ENCODE measurements around the gene TSEN15. TPM values are rescaled to one million over a fixed set of nuclear protein-coding genes. Genes with fewer than 3 reads are reported as not detected.
A peak's percentile ranks its signal among the peaks of the same experiment; 100 is the strongest.
"Not testable (repeated sequence)": the region's sequence is repeated elsewhere in the genome, so short reads cannot be mapped to it uniquely, and the experiment has no call there.

Gene TSEN15
- total RNA-seq, 1 donor from 2014 or later, result 50.2 TPM

- no peak for DNase-seq (ENCODE audit: low spot score)
- H3K9me3 Mint-ChIP-seq, result no peaks in the 10 kb centered on the region
- H3K27ac Mint-ChIP-seq, result no peak overlapping the region
- no peak overlapping the region for H3K4me3 Mint-ChIP-seq
- peaks cover 76% of the 10 kb centered on the region for H3K27me3 Mint-ChIP-seq (ENCODE audit: insufficient read depth)
- peaks cover 5% of the 10 kb centered on the region for H3K36me3 Mint-ChIP-seq (ENCODE audit: low read depth)
- H3K4me1 Mint-ChIP-seq (ENCODE audit: low read depth), result peaks cover 26% of the 10 kb centered on the region
- intact Hi-C loops (cut with micrococcal nuclease), result no loop called here
Measured at GRCh38 chr1:184034761-184035379, 16.7 kb upstream of the TSEN15 start.

- peaks cover 5% of the 10 kb centered on the region for H3K36me3 Mint-ChIP-seq (ENCODE audit: low read depth)
- peaks cover 26% of the 10 kb centered on the region for H3K4me1 Mint-ChIP-seq (ENCODE audit: low read depth)
- DNase-seq (ENCODE audit: low spot score), result no peak
- no peaks in the 10 kb centered on the region for H3K9me3 Mint-ChIP-seq
- no peak overlapping the region for H3K27ac Mint-ChIP-seq
- peaks cover 75% of the 10 kb centered on the region for H3K27me3 Mint-ChIP-seq (ENCODE audit: insufficient read depth)
- H3K4me3 Mint-ChIP-seq, result peak overlapping the region; percentile 69
- intact Hi-C loops (cut with micrococcal nuclease), result no loop called here
Measured at GRCh38 chr1:184035719-184036516, 15.6 kb upstream of the TSEN15 start.

- Mint-ChIP-seq H3K27me3 (ENCODE audit: insufficient read depth) (peaks cover 74% of the 10 kb centered on the region), H3K27ac (no peak overlapping the region), H3K36me3 (ENCODE audit: low read depth) (peaks cover 5% of the 10 kb centered on the region), H3K9me3 (no peaks in the 10 kb centered on the region), H3K4me3 (peak overlapping the region; percentile 69), H3K4me1 (ENCODE audit: low read depth) (peaks cover 26% of the 10 kb centered on the region)
- no peak for DNase-seq (ENCODE audit: low spot score)
- intact Hi-C loops (cut with micrococcal nuclease), result no loop called here
Measured at GRCh38 chr1:184036517-184036949, 15.0 kb upstream of the TSEN15 start.

GRCh38 chr1:184037849-184038591, 13.5 kb upstream of the TSEN15 start:
- Mint-ChIP-seq H3K9me3 (no peaks in the 10 kb centered on the region), H3K36me3 (ENCODE audit: low read depth) (peaks cover 5% of the 10 kb centered on the region), H3K4me3 (peak overlapping the region; percentile 68), H3K4me1 (ENCODE audit: low read depth) (peaks cover 26% of the 10 kb centered on the region), H3K27me3 (ENCODE audit: insufficient read depth) (peaks cover 65% of the 10 kb centered on the region), H3K27ac (peak overlapping the region; percentile 42)
- intact Hi-C loops (cut with micrococcal nuclease), result loop anchor here (1.0 kb wide), 2 partner anchors 13 to 82 kb away; partner anchors contain the start of gene TSEN15
- no peak for DNase-seq (ENCODE audit: low spot score)

- Mint-ChIP-seq H3K9me3 (no peaks in the 10 kb centered on the region), H3K4me3 (peak overlapping the region; percentile 27), H3K27ac (no peak overlapping the region), H3K4me1 (ENCODE audit: low read depth) (peaks cover 21% of the 10 kb centered on the region), H3K36me3 (ENCODE audit: low read depth) (peaks cover 5% of the 10 kb centered on the region), H3K27me3 (ENCODE audit: insufficient read depth) (peaks cover 61% of the 10 kb centered on the region)
- DNase-seq (ENCODE audit: low spot score), result no peak
- intact Hi-C loops (cut with micrococcal nuclease), result no loop called here
Measured at GRCh38 chr1:184039126-184039525, 12.4 kb upstream of the TSEN15 start.

GRCh38 chr1:184041731-184042130, 9.8 kb upstream of the TSEN15 start:
- Mint-ChIP-seq H3K27me3 (ENCODE audit: insufficient read depth) (peaks cover 46% of the 10 kb centered on the region), H3K4me1 (ENCODE audit: low read depth) (peaks cover 7% of the 10 kb centered on the region), H3K27ac (no peak overlapping the region), H3K4me3 (no peak overlapping the region), H3K9me3 (no peaks in the 10 kb centered on the region), H3K36me3 (ENCODE audit: low read depth) (peaks cover 5% of the 10 kb centered on the region)
- intact Hi-C loops (cut with micrococcal nuclease), result no loop called here
- no peak for DNase-seq (ENCODE audit: low spot score)

- H3K36me3 Mint-ChIP-seq (ENCODE audit: low read depth); DNase-seq (ENCODE audit: low spot score); H3K27ac Mint-ChIP-seq; H3K4me3 Mint-ChIP-seq; intact Hi-C loops (cut with micrococcal nuclease); H3K9me3 Mint-ChIP-seq; H3K4me1 Mint-ChIP-seq (ENCODE audit: low read depth): not testable (repeated sequence)
- peaks cover 52% of the 10 kb centered on the region for H3K27me3 Mint-ChIP-seq (ENCODE audit: insufficient read depth)
Measured at GRCh38 chr1:184043315-184043714, 8.2 kb upstream of the TSEN15 start.

- no peaks in the 10 kb centered on the region for H3K9me3 Mint-ChIP-seq
- H3K27me3 Mint-ChIP-seq (ENCODE audit: insufficient read depth), result peaks cover 53% of the 10 kb centered on the region
- no peaks in the 10 kb centered on the region for H3K36me3 Mint-ChIP-seq (ENCODE audit: low read depth)
- H3K4me1 Mint-ChIP-seq (ENCODE audit: low read depth), result no peaks in the 10 kb centered on the region
- no peak for DNase-seq (ENCODE audit: low spot score)
- intact Hi-C loops (cut with micrococcal nuclease), result no loop called here
- H3K27ac Mint-ChIP-seq, result no peak overlapping the region
- H3K4me3 Mint-ChIP-seq, result no peak overlapping the region
Measured at GRCh38 chr1:184044603-184045376, 6.7 kb upstream of the TSEN15 start.

- DNase-seq (ENCODE audit: low spot score); H3K36me3 Mint-ChIP-seq (ENCODE audit: low read depth); intact Hi-C loops (cut with micrococcal nuclease); H3K27ac Mint-ChIP-seq; H3K4me3 Mint-ChIP-seq; H3K9me3 Mint-ChIP-seq: not testable (repeated sequence)
- Mint-ChIP-seq H3K4me1 (ENCODE audit: low read depth) (peaks cover 20% of the 10 kb centered on the region), H3K27me3 (ENCODE audit: insufficient read depth) (peaks cover 44% of the 10 kb centered on the region)
Measured at GRCh38 chr1:184047541-184047940, 4.0 kb upstream of the TSEN15 start.

GRCh38 chr1:184048561-184049240, 2.8 kb upstream of the TSEN15 start:
- intact Hi-C loops (cut with micrococcal nuclease), result no loop called here
- peaks cover 30% of the 10 kb centered on the region for H3K4me1 Mint-ChIP-seq (ENCODE audit: low read depth)
- DNase-seq (ENCODE audit: low spot score), result no peak
- no peak overlapping the region for H3K4me3 Mint-ChIP-seq
- no peaks in the 10 kb centered on the region for H3K36me3 Mint-ChIP-seq (ENCODE audit: low read depth)
- H3K9me3 Mint-ChIP-seq, result no peaks in the 10 kb centered on the region
- no peak overlapping the region for H3K27ac Mint-ChIP-seq
- peaks cover 36% of the 10 kb centered on the region for H3K27me3 Mint-ChIP-seq (ENCODE audit: insufficient read depth)

- peaks cover 1% of the 10 kb centered on the region for H3K36me3 Mint-ChIP-seq (ENCODE audit: low read depth)
- peaks cover 36% of the 10 kb centered on the region for H3K4me1 Mint-ChIP-seq (ENCODE audit: low read depth)
- H3K9me3 Mint-ChIP-seq, result no peaks in the 10 kb centered on the region
- H3K27ac Mint-ChIP-seq, result no peak overlapping the region
- no peak for DNase-seq (ENCODE audit: low spot score)
- no peak overlapping the region for H3K4me3 Mint-ChIP-seq
- intact Hi-C loops (cut with micrococcal nuclease), result no loop called here
- H3K27me3 Mint-ChIP-seq (ENCODE audit: insufficient read depth), result peaks cover 34% of the 10 kb centered on the region
Measured at GRCh38 chr1:184049291-184049690, 2.2 kb upstream of the TSEN15 start.

Measured in activated T-helper 1 cell treated with anti-CD3 and anti-CD28 coated beads, Interleukin-12 subunit alpha, Interleukin-12 subunit beta, Interleukin-2, Interleukin-4 antibody, amounts not matched to agents 30 ng/mL and 10 ng/mL and 1 ng/mL, durations not matched to agents 14 hours and 24 hours and 36 hours (primary cell).